HG03575 (cell line): ENCODE measurements around the gene SLC30A7.
"Not testable (repeated sequence)": the region's sequence is repeated elsewhere in the genome, so short reads cannot be mapped to it uniquely, and the experiment has no call there.

ENCODE experiments used
- ATAC-seq: cut with Tn5 transposase; IDR thresholded peaks from one replicate; pipeline ENCODE4 v1.9.1; 2021; ENCODE audit not compliant: unreplicated experiment, insufficient number of reproducible peaks, low FRiP score; ENCODE audit errors: extremely low read depth

Gene SLC30A7

DNA sequence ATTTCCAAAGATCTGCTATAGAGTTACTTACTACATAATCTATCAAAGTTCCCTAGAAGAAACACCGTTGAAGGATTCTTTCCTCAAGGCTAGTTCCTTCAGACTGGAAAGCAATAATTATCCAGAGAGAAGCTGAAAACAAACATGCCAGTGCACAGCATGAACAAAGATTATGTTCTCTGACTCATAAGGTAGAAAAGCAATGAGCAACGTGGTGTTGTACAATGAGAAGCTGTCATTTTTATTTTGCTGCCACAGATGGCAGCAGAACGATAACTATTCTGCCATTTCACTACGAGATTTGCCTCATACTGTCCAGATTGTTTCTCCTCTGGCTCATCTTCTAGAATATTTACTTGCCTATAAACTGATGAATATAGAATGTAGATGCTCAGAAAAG lies 11.9 kb upstream of the SLC30A7 start:
- no peak for ATAC-seq

DNA sequence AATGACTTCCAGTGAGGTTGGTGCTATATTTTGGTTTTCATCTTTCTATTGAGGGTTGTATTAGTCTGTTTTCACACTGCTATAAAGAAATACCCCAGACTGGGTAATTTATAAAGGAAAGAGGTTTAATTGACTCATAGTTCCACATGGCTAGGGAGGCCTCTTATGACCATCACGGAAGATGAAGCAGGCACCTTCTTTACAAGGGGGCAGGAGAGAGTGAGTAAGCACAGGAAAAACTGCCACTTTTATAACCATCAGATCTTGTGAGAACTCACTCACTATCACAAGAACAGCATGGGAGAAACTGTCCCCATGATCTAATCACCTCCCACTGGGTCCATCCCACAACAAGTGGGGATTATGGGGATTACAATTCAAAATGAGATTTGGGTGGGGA lies 6.9 kb upstream of the SLC30A7 start:
- ATAC-seq = not testable (repeated sequence)

DNA sequence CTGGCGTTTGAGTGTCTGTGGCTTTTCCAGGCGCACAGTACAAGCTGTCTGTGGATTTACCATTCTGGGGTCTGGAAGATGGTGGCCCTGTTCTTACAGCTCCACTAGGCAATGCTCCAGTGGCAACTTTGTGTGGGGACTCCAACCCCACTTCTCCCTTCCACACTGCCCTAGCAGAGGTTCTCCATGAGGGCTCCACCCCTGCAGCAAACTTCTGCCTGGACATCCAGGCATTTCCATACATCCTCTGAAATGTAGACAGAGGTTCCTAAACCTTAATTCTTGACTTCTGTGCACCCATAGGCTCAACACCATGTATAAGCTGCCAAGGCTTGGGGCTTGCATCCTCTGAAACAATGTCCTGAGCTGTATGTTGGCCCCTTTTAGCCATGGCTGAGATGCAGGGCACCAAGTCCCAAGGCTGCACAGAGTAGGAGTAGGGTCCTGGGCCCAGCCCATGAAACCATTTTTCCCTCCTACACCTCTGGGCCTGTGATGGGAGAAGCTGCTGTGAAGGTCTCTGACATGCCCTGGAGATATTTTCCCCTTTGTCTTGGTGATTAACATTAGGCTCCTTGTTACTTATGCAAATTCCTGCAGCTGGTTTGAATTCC lies 5.9 kb upstream of the SLC30A7 start:
- not testable (repeated sequence) for ATAC-seq

DNA sequence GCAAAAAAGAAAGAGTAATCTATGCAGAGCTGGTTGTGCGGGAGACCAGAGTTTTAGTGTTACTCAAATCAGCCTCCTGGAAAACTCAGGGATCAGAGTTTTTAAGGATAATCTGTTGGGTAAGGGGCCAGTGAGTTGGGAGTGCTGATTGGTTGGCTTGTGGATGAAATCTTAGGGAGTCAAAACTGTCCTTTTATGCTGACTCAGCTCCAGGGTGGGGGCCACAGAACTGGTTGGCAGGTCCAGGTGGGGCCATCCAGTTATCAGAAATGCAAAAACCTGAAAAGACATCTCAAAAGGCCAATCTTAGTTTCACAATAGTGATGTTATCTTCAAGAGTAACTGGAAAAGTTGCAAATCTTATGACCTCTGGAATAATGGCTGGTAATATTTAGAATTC lies 4.5 kb upstream of the SLC30A7 start:
- no peak for ATAC-seq

DNA sequence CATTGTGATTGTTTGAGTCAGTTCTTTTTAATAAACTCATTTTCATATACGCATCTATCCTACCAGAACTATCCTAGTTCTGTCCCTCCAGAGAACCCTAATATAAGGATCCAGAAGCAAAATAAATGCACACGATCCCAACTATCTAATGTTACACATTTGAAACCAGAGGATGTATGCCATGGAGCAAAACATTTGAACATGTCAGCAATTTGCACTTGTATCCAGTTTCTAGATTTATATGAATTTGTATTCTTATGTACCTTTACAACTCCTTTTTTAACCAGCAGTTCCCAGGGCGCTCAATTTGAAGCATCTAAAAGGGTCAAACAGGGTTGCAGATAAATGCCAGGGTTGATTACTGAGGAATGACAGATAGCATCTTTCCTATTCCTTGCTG lies 3.3 kb upstream of the SLC30A7 start:
- ATAC-seq = no peak

DNA sequence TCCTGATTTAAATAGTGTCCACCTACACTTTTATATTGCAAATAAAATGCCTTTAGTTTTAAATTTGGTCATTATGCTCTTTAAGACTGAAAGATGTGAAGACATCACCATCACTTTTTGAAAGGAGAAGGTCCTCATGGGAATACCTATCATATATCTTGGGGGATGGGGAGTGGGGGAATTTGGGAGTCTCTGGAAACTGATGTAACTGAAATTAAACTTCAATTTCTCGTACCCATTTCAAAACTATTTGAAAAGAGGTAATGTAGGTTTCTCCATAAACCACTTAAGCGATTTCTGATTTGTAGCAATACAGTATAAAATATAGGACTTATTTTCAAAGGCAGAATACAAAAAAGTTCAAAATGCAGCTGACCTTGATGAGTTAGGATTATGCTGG lies 2.2 kb upstream of the SLC30A7 start:
- no peak for ATAC-seq

DNA sequence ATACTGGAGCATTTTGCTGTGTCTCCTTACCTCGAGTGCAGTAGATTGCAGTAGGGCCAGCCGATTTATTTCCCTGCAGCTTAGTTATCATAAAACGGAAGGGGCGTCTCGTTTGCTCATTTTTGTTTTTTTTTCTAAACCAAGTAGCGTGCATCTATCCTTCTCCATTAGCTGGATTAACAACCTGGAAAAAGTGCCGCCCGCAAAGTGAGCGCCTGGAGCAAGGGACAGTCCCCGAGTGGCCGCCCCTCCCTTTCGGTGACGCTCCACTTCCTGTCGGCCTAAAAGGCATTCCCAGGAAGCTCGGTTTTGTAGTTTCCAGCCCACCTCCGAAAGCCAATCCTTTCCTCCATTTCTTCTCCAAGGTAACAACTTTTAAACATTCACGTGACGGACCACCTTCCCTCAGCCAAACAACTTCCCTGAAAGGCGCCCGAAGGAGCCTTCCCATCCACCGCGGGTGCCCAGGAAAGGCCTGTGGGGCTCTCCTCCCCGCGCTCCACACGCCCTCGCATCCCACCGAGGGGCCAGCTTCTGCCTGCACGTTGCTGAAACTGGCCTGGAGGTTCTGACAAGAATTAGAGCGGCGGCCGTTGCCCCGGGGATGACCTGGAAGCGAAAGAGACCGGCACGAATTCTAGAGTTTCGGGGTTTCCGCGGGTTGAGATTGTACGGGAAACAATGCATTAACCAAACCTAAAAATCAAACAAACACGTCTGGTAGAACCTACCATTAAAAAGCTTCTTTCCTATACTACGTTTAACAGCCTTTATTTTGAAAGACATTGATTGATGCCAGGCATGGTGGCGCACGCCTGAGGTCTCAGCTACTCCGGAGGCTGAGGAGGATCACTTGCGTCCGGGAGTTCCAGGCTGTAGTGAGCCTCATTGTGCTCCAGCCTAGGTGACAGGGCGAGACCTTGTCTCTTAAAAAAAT lies 1.0 kb upstream of the SLC30A7 start, which contains the start of gene EXTL2:
EXTL2 (minus strand) TSS at position 240 of the 937 bp plus-strand sequence. CDS start 6,085 bp downstream, outside the sequence.
- ATAC-seq = no peak

DNA sequence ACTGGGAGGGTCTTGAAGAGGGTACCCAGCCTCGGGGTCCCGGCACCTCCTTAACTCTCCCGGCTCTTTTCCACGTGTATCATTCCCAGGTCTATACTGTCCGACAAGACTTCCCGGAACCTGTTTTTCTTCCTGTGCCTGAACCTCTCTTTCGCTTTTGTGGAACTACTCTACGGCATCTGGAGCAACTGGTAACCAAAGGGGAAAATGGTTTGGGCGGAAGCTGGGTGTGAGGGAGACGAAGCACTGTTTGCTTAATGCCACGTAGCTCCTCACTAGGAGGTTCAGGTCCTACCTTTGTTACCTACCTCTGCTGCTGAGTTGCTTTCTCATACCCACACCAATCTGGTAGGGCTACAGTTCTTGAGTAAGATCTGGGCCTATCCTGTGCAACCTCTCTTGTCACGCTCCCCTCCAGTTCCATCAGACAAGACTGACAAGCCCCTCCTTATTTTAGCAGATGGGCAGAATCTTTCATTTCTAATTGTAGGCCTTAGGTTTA lies 642 bp downstream of the SLC30A7 start:
- no peak for ATAC-seq

DNA sequence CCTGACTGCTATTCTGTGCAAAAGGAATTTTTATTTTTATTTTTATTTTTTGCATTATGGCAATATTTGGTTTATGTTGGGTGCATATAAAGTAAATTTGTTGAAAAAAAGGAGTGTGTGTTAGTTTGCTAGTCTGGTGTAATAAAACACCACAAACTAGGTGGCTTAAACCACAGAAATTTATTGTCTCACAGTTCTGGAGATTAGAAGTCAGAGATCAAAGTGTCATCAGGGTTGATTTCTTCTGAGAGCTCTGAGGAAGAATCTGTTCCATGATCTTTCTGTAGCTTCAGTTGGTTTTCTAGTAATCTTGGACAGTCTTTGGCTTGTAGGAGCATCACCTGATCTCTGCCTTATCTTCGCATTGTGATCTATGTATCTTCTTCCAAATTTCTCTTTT lies 6.5 kb downstream of the SLC30A7 start:
- no peak for ATAC-seq

DNA sequence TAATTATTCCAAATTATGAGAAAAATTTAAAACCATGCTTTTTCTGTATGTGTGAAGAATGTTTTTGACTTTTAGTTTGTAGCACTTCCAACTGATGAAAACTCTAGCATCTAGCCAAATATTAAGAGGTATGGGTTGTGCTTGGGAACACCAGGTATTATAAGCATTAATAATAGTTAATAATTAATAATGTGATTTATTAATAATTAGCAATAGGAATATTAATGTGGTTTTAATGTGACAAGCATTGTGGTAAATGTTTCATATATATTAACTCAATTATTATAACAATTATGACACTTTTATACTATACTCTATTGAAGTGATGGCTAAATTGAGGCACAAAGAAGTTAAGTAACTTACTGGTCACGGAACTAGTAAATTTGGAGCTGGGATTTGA lies 7.9 kb downstream of the SLC30A7 start:
- no peak for ATAC-seq

DNA sequence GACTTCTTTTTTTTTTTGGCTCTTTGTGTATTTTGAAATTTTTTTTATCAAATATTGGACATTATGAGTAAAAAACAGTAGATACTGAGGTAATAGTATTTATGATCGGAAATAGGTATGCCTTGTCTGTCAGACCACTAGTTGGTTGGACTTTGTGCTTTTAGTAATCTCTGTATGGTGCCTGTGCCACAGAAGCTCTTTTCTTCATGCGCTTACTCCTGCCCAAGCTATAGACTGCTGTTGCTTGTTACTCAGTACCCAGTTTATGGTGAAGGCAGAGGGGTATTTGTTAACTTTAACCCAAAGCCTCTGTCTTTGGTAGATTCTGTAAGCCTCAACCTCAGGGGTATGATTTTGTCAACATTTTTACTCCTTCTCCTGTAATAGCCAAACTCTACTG lies 8.6 kb downstream of the SLC30A7 start:
- no peak for ATAC-seq

DNA sequence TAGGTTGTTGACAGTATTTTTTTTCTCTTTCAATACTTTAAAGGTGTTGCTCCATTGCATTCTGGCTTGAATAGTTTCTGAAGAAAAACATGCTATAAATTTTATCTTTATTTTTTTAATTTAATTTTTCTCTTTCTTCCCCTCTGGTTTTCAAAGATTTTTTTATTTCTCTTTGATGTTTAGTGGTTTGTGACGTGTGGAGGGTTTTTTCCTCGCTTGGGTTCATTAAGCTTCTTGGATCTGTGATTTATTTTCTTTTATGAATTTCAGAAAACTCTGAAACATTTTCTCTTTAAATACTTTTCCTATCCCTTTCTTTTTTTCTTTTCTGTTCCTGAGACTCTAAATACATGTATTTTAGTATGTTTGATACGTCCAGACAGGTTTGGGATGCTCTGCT lies 9.3 kb downstream of the SLC30A7 start:
- no peak for ATAC-seq

DNA sequence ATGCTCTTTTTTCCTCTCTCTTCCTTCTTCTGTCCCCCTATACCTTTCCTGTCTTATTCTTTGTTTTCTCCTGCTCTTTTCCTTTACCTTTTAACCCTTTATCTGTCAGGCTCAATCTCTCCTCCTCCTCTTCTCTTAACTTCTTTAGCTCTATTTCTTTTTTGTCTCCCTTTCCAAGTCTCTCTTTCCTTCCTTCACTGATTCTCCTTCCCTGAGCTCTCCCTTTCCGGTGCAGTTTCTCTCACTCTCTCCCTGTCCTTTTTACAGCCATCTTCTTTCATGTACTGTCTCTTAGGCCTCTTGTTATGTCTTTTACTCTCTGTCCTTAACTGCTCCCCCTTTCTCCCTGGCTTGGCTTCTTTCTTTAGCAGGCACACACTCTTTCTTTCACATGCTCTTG lies 12.0 kb downstream of the SLC30A7 start:
- no peak for ATAC-seq

DNA sequence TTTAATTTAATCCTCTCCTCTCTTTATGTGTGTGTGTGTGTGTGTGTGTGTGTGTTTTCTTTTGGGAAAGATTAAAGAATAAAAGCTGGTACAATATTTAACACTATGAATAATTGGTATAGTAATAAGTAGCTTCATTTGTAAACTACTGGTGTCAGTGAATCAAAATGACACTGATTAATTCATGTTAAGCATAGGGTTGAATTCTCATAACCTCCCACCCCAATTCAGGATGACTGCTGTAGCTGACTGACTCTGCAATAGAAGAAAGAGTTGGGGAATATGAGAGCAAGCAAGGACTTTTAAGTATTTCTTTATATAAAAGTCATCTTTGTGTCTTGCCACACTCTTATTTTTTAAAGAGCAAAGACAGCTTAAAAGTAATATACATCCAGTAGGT lies 13.1 kb downstream of the SLC30A7 start:
- ATAC-seq = no peak

DNA sequence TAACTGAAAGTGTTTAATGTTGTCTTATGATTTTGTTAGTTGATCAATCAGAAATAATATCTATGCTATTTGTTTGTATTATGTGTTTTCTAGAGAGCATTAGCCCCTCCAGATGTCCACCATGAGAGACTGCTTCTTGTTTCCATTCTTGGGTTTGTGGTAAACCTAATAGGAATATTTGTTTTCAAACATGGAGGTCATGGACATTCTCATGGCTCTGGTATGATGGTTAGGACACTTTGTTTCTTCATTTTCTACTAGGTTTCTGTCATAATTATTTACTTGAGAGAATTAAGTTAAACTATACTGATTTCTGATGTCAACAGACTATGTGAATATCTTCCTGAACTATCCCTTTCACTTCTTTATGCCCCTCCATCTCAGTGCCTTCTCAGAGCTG lies 16.1 kb downstream of the SLC30A7 start:
- ATAC-seq = no peak

DNA sequence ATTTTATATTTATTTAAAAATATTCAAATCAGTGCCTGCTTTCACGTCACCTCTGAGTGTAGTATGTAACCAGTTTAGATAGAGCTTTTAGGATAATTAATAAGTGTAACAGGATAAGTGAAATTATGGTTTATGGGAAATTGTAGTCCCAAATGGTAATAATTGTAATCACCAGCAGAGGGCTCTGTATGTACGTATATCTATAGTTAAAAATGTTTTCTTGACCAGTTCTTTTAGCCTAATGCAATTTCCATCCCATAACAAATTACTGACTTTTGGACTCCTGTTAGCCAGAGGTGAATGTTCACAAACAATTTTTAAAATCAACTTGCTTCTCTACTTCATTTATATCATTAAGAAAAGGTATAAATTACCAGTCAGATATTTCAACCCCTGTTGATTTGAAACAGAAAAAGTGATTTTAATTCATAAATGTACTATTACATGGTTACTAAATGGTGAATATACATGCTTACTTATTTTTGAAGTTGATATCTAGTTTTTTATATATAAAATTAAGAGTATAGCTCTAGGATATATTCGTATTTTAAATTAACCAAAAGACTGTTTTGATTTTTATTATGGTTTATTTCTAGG lies 25.3 kb downstream of the SLC30A7 start:
- ATAC-seq = no peak

DNA sequence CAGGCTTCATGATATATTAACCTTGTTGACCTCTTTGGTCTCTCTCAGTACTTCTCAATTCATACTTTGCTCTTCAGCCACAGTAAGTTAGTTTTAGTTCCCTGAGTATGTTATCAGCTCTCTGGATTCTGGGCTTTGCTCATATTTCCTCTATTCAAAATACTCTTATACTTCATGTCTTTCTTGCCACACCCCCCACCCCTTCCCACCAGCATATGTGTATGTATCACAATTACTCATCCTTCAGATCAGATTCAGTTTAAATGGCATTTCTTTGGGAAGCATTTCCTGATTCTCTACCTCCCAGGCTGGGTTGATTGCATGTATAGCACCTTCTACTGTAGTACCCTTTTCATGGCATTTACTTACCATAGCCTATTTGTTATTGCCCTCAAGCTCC lies 28.3 kb downstream of the SLC30A7 start:
- no peak for ATAC-seq

DNA sequence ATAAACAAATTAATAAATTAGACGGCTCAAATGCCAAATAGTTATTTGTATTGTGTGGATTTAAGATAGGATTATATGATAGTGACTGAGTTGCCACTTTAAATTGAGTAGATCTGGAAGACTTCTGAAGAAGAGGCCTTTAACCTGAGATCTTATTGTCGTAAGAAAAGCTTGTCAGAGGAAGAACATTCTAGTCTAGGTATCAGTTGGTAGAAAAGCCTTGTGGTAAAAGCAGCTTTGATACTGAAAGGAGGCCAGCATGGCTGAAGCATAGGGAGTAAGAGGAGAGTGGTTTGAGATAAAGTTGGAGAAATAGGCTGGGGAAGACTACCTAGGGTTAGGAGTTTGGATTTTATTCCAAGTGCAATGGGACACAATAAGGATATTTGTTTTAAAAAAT lies 29.1 kb downstream of the SLC30A7 start:
- no peak for ATAC-seq

DNA sequence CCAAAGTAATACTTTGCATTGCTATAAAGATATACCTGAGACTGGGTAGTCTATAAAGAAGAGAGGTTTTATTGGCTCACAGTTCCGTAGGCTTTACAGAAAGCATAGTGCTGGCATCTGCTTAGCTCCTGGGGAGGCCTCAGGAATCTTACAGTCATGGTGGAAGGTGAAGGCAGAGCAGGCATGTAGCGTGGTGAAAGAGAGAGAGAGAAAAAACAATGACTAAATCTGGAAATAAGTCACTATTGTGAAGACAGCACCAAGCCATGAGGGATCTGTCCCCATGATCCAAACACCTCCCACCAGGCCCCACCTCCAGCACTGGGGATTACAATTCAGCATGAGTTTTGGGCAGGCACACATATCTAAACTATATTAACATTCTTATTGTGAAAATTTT lies 30.4 kb downstream of the SLC30A7 start:
- no peak for ATAC-seq

DNA sequence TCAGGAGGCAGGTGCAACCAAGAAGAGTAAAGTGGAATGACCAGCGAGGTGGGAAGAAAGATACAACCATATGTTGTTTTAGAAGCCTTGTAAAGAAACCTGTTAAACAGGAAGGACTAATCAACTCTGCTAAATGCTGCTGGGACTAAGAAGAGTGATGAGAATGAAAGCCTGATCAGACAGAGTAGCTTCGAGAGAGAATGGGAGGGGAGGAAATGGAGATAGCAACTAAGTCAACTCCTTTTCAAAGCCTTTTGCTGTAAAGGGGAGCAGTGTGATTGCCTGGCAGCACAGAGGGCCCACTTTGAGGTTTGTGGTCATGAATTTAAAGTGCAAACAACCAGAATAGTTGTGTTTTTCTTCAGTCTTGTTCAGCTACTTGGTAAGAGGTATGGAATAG lies 31.4 kb downstream of the SLC30A7 start:
- ATAC-seq = no peak
